Measurements from ENCODE around the gene MOV10.

MOV10 gene

GRCh38 chr1:112703706-112704105 lies 29.2 kb downstream of the MOV10 start:
- Histone ChIP-seq H3K4me2 (ENCODE audit: insufficient read depth, low read length) (peak overlapping the region; percentile 78; the same call in 1 of the 2 replicates), H4K20me1 (ENCODE audit: insufficient read depth, low read length) (no peaks in the 10 kb centered on the region), H3K4me3 (ENCODE audit: low read depth in 1 of 2, low read length in 2 of 2) (no peak overlapping the region), H3K79me2 (ENCODE audit: insufficient read depth, low read length) (peaks cover 11% of the 10 kb centered on the region), H3K9me3 (ENCODE audit: insufficient read depth, low read length, severe bottlenecking) (no peaks in the 10 kb centered on the region), H3K4me1 (ENCODE audit: insufficient read depth, low read length) (peaks cover 51% of the 10 kb centered on the region), H3K27ac (ENCODE audit: low read length) (peak overlapping the region; percentile 81), H3K36me3 (ENCODE audit: insufficient read depth, low read length) (peaks cover 35% of the 10 kb centered on the region), H3K27me3 (ENCODE audit: insufficient read depth, low read length, poor library complexity) (peaks cover 5% of the 10 kb centered on the region), H3K9ac (ENCODE audit: low read depth, low read length) (no peak overlapping the region), H2AFZ (ENCODE audit: low read depth, low read length) (no peak overlapping the region)
- DNase-seq (no peak), ATAC-seq (ENCODE audit: insufficient read depth, low read depth) (no peak)
- no peak for TF ChIP-seq EZH2 (IDR thresholded peaks at IDR 0.05; ENCODE audit: borderline replicate concordance, low read depth, low read length, severe bottlenecking)
- TF ChIP-seq CTCF (IDR thresholded peaks at IDR 0.05; ENCODE audit: borderline replicate concordance, extremely low read depth, low read length, poor library complexity, severe bottlenecking) = no peak

GRCh38 chr1:112704391-112704933 lies 30.0 kb downstream of the MOV10 start:
- TF ChIP-seq EZH2 (IDR thresholded peaks at IDR 0.05; ENCODE audit: borderline replicate concordance, low read depth, low read length, severe bottlenecking) (no peak), CTCF (IDR thresholded peaks at IDR 0.05; ENCODE audit: borderline replicate concordance, extremely low read depth, low read length, poor library complexity, severe bottlenecking) (no peak)
- peak overlapping the region; percentile 6 to 60; a peak in 3 of 4 replicates for H3K4me3 ChIP-seq (ENCODE audit: low read depth in 1 of 2, low read length in 2 of 2)
- H3K79me2 ChIP-seq (ENCODE audit: insufficient read depth, low read length) = peaks cover 11% of the 10 kb centered on the region
- peak overlapping the region; percentile 81 for H3K27ac ChIP-seq (ENCODE audit: low read length)
- peak overlapping the region; percentile 78 for H3K4me2 ChIP-seq (ENCODE audit: insufficient read depth, low read length)
- no peaks in the 10 kb centered on the region for H4K20me1 ChIP-seq (ENCODE audit: insufficient read depth, low read length)
- no peaks in the 10 kb centered on the region for H3K9me3 ChIP-seq (ENCODE audit: insufficient read depth, low read length, severe bottlenecking)
- no peak for DNase-seq
- H3K9ac ChIP-seq (ENCODE audit: low read depth, low read length) = peak overlapping the region; percentile 59
- H3K4me1 ChIP-seq (ENCODE audit: insufficient read depth, low read length) = peaks cover 51% of the 10 kb centered on the region
- peaks cover 28% of the 10 kb centered on the region for H3K36me3 ChIP-seq (ENCODE audit: insufficient read depth, low read length)
- H2AFZ ChIP-seq (ENCODE audit: low read depth, low read length) = peak overlapping the region; percentile 70
- H3K27me3 ChIP-seq (ENCODE audit: insufficient read depth, low read length, poor library complexity) = peaks cover 5% of the 10 kb centered on the region
- peak; percentile 2; the same call in 1 of the 3 replicates for ATAC-seq (ENCODE audit: insufficient read depth, low read depth)

- Histone ChIP-seq H3K4me1 (ENCODE audit: insufficient read depth, low read length) (peaks cover 51% of the 10 kb centered on the region), H3K4me2 (ENCODE audit: insufficient read depth, low read length) (peak overlapping the region; percentile 78), H4K20me1 (ENCODE audit: insufficient read depth, low read length) (no peaks in the 10 kb centered on the region), H3K9ac (ENCODE audit: low read depth, low read length) (peak overlapping the region; percentile 59), H2AFZ (ENCODE audit: low read depth, low read length) (peak overlapping the region; percentile 70), H3K36me3 (ENCODE audit: insufficient read depth, low read length) (peaks cover 22% of the 10 kb centered on the region), H3K4me3 (ENCODE audit: low read depth in 1 of 2, low read length in 2 of 2) (peak overlapping the region; percentile 6 to 60; a peak in 3 of 4 replicates), H3K27ac (ENCODE audit: low read length) (peak overlapping the region; percentile 81), H3K79me2 (ENCODE audit: insufficient read depth, low read length) (peaks cover 11% of the 10 kb centered on the region), H3K27me3 (ENCODE audit: insufficient read depth, low read length, poor library complexity) (peaks cover 5% of the 10 kb centered on the region), H3K9me3 (ENCODE audit: insufficient read depth, low read length, severe bottlenecking) (no peaks in the 10 kb centered on the region)
- peak; percentile 95 for DNase-seq
- no peak for TF ChIP-seq EZH2 (IDR thresholded peaks at IDR 0.05; ENCODE audit: borderline replicate concordance, low read depth, low read length, severe bottlenecking)
- no peak for TF ChIP-seq CTCF (IDR thresholded peaks at IDR 0.05; ENCODE audit: borderline replicate concordance, extremely low read depth, low read length, poor library complexity, severe bottlenecking)
- ATAC-seq (ENCODE audit: insufficient read depth, low read depth) = peak; percentile 91
Observed at GRCh38 chr1:112704934-112705627, 30.6 kb downstream of the MOV10 start.

Measured in DND-41 (cell line).